Measurements from ENCODE around the gene LIMS2. TPM values are rescaled to one million over a fixed set of nuclear protein-coding genes. Genes with fewer than 3 reads are reported as not detected.

The LIMS2 gene
- total RNA-seq, 1 experiment from 2014 or later = 8.9 TPM

- Histone ChIP-seq H3K4me3 (ENCODE audit: low read depth in 2 of 2, low read length in 2 of 2) (no peak overlapping the region), H3K36me3 (ENCODE audit: control insufficient read depth, insufficient read depth, low read length) (no peaks in the 10 kb centered on the region), H3K27ac (ENCODE audit: low read length) (no peak overlapping the region), H3K27me3 (ENCODE audit: control insufficient read depth, insufficient read depth, low read length) (no peaks in the 10 kb centered on the region), H3K9me3 (ENCODE audit: control insufficient read depth, insufficient read depth, low read depth, low read length) (no peaks in the 10 kb centered on the region), H3K4me1 (ENCODE audit: control insufficient read depth, insufficient read depth, low read length) (peaks cover 10% of the 10 kb centered on the region)
- intact Hi-C loops (cut with micrococcal nuclease; ENCODE audit: unreplicated experiment) = no loop called here
- TF ChIP-seq POLR2AphosphoS5 (IDR thresholded peaks at IDR 0.05; ENCODE audit: low read depth, low read length) (no peak), SIN3A (IDR thresholded peaks at IDR 0.05; ENCODE audit: borderline replicate concordance, insufficient read depth, low read depth, low read length) (no peak), TCF7L2 (IDR thresholded peaks at IDR 0.05; ENCODE audit: low read depth, low read length) (no peak), REST (IDR thresholded peaks at IDR 0.05; ENCODE audit: insufficient read depth in 1 of 2, low read depth in 2 of 2, low read length in 1 of 2) (no peak), CTCF (IDR thresholded peaks at IDR 0.05) (no peak)
- ATAC-seq = no peak
- POLR2A ChIA-PET = no interaction called here
- no peak for DNase-seq (ENCODE audit: low read depth, low spot score)
- in situ Hi-C loops (cut with HindIII; ENCODE audit: low pct_unique_long_range_greater_than_20kb, low sequenced_read_pairs) = no loop called here
- CTCF ChIA-PET = no interaction called here
- no TSS peak for BruUV-seq (replicated peaks)
Measured at GRCh38 chr2:127633556-127634065, 41.7 kb downstream of the LIMS2 start.

GRCh38 chr2:127632592-127633489 lies 42.5 kb downstream of the LIMS2 start:
- CTCF ChIA-PET = no interaction called here
- no peak overlapping the region for H3K4me3 ChIP-seq (ENCODE audit: low read depth in 2 of 2, low read length in 2 of 2)
- POLR2A ChIA-PET = no interaction called here
- TF ChIP-seq POLR2AphosphoS5 (IDR thresholded peaks at IDR 0.05; ENCODE audit: low read depth, low read length) (no peak), TCF7L2 (IDR thresholded peaks at IDR 0.05; ENCODE audit: low read depth, low read length) (no peak), CTCF (IDR thresholded peaks at IDR 0.05) (no peak), REST (IDR thresholded peaks at IDR 0.05; ENCODE audit: insufficient read depth in 1 of 2, low read depth in 2 of 2, low read length in 1 of 2) (no peak), SIN3A (IDR thresholded peaks at IDR 0.05; ENCODE audit: borderline replicate concordance, insufficient read depth, low read depth, low read length) (no peak)
- DNase-seq (ENCODE audit: low read depth, low spot score) (no peak), ATAC-seq (no peak)
- no peaks in the 10 kb centered on the region for H3K9me3 ChIP-seq (ENCODE audit: control insufficient read depth, insufficient read depth, low read depth, low read length)
- H3K36me3 ChIP-seq (ENCODE audit: control insufficient read depth, insufficient read depth, low read length) = no peaks in the 10 kb centered on the region
- no peaks in the 10 kb centered on the region for H3K27me3 ChIP-seq (ENCODE audit: control insufficient read depth, insufficient read depth, low read length)
- peaks cover 7% of the 10 kb centered on the region for H3K4me1 ChIP-seq (ENCODE audit: control insufficient read depth, insufficient read depth, low read length)
- BruUV-seq (replicated peaks) = no TSS peak
- in situ Hi-C loops (cut with HindIII; ENCODE audit: low pct_unique_long_range_greater_than_20kb, low sequenced_read_pairs) = no loop called here
- intact Hi-C loops (cut with micrococcal nuclease; ENCODE audit: unreplicated experiment) = no loop called here
- no peak overlapping the region for H3K27ac ChIP-seq (ENCODE audit: low read length)

Data from Panc1 (cell line).